GF-D8 (cell line): ENCODE results near the gene WWP2.
"Not testable (repeated sequence)": the region's sequence is repeated elsewhere in the genome, so short reads cannot be mapped to it uniquely, and the experiment has no call there.

Experiments
- DNase-seq: peaks from one replicate; lab custom pipeline; 2025; lab: John Stamatoyannopoulos, UW

Gene WWP2

GRCh38 chr16:69943241-69944036 is 181.3 kb downstream of the WWP2 start:
- DNase-seq: not testable (repeated sequence)

- DNase-seq: not testable (repeated sequence)
Observed at GRCh38 chr16:69950411-69950810, 188.3 kb downstream of the WWP2 start.

- DNase-seq: not testable (repeated sequence)
Observed at GRCh38 chr16:69951017-69951671, 189.0 kb downstream of the WWP2 start, which contains the start of gene CLEC18A. TSS of gene CLEC18A (plus strand) at chr16:69951334. CDS start at chr16:69951367, 33 bp downstream.

- not testable (repeated sequence) for DNase-seq
Observed at GRCh38 chr16:69951672-69952031, 189.5 kb downstream of the WWP2 start.

GRCh38 chr16:69952116-69952515 is 190.0 kb downstream of the WWP2 start:
- not testable (repeated sequence) for DNase-seq

GRCh38 chr16:69952572-69953355 is 190.6 kb downstream of the WWP2 start:
- DNase-seq: not testable (repeated sequence)

GRCh38 chr16:69954241-69954640 is 192.1 kb downstream of the WWP2 start:
- not testable (repeated sequence) for DNase-seq

GRCh38 chr16:69963312-69963711 is 201.2 kb downstream of the WWP2 start:
- DNase-seq: not testable (repeated sequence)

GRCh38 chr16:69964960-69965660 is 203.0 kb downstream of the WWP2 start:
- DNase-seq: not testable (repeated sequence)

GRCh38 chr16:69965661-69966054 is 203.5 kb downstream of the WWP2 start:
- DNase-seq: not testable (repeated sequence)

- DNase-seq: not testable (repeated sequence)
Observed at GRCh38 chr16:69967688-69968087, 205.6 kb downstream of the WWP2 start.

GRCh38 chr16:69968125-69968524 is 206.0 kb downstream of the WWP2 start:
- not testable (repeated sequence) for DNase-seq

- DNase-seq: not testable (repeated sequence)
Observed at GRCh38 chr16:69969657-69970056, 207.5 kb downstream of the WWP2 start.

GRCh38 chr16:69972120-69972519 is 210.0 kb downstream of the WWP2 start:
- DNase-seq: not testable (repeated sequence)

GRCh38 chr16:69972935-69973334 is 210.8 kb downstream of the WWP2 start:
- DNase-seq: not testable (repeated sequence)

GRCh38 chr16:69985196-69985595 is 223.1 kb downstream of the WWP2 start:
- not testable (repeated sequence) for DNase-seq
